HG02870 (cell line): ENCODE data around the gene NOA1.
"Not testable (repeated sequence)": the region's sequence is repeated elsewhere in the genome, so short reads cannot be mapped to it uniquely, and the experiment has no call there.

Experiments used
- ATAC-seq: cut with Tn5 transposase; IDR thresholded peaks from one replicate; pipeline ENCODE4 v1.9.1; 2021; ENCODE audit warnings: mild to moderate bottlenecking, moderate library complexity; ENCODE audit not compliant: unreplicated experiment

The NOA1 gene

DNA sequence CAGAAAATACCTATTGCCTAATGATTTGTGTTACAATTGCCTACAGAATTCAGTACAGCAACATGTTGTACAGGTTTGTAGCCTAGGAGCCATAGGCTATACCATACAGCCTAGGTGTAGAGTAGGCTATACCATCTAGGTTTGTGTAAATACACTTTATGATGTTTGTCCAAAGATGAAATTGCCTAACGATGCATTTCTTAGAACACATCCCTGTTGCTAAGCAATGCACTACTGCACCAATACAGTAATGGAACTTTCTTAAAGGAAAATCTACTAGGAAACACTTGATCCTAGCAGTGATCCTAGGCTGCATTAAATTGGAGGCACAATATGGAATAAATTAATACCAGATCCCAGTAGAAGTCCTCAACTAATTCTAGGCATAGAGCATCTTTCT lies 18.3 kb downstream of the NOA1 start:
- ATAC-seq: no peak

DNA sequence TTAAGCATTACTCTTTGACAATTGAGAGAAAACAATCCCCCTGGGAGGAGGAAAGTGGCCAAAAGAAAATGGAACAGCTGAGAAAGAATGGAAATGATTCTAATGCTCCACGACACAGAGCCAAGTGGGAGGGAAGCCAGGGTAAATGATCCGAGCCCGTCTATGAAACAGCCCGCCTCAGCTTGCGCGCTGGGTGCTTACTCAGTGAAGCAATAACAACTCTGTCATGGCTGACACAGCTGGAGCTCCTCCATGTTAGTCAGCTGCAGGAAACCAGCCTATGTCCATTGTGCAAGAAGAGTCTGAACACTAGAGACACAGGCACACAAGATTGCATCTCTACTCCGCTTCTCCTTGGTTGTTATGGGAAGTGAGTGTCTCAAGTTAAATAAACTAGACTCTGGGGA lies 19.3 kb downstream of the NOA1 start:
- ATAC-seq: no peak

DNA sequence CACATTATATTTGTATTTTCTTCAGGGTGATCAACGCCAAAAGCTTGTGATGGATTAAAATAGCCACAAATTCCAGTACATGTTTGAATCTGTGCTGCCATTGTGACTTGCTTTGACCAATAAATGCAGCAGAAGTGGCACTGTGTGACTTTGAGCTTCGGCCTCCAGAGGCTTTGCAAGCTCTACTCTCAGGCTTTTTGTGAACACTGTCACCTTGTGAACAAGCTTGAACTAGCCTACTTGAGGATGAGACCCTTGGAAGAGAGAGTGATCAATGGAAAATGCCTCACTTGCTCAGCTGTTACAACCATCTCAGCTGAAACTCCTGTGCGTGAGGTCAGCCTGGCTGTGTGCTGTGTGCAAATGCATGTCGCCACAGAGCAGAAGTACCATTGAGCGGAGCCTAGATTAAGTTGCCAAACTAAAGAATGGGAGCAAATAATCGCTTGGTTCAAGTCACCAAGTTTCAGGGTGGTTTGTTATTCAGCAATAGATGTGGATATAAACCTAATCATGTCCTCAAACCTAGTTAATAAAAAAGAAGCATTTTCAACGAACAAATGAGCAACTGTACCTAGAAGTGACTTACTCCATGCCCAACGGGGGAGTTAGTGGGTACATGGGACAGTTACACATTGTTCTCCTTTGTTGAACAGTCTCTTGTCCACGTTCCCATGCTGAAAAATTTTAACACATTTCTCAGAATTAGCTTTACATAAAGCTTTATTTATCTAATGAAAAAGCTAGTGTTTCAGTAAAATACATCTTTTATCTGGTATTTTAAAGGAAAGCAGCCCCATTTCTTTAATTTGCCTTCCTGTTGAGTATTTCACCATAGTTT lies 23.5 kb downstream of the NOA1 start:
- no peak for ATAC-seq

DNA sequence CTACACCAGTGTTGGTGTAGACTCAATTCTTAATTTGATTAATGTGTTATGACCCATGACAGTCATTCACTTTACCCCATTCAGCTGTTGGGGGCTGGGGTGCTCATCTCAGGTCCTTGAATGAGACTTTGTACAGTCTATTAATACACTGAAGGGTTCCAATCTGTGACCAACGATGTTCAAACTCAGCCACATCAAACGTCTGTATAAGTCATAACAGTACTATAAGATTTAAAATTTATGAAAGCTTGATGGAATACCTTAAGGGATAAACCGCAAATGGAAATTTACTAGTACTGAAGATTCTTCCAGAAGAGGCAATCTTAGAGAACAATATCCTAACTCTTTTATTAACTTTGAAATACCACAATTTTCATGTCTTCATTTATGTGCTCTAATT lies 36.0 kb downstream of the NOA1 start:
- no peak for ATAC-seq

DNA sequence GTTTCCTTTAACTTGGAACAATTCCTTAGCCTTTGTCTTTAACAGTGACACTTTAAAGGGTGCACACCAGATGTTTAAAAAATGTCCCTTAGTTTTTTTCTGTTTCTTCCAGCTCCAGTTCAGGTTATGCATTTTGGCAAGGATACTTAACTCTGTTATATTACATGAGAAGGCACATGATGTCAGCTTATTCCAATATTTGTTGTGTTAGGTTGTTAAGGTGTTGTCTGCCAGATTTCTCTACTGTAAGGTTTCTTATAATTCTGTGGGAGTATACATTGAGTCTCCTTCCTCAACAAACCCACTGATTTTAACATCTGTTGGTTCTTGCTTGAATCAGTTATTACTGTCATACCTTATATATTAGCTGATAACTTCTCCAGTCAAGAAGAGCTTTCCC lies 36.4 kb downstream of the NOA1 start:
- no peak for ATAC-seq

DNA sequence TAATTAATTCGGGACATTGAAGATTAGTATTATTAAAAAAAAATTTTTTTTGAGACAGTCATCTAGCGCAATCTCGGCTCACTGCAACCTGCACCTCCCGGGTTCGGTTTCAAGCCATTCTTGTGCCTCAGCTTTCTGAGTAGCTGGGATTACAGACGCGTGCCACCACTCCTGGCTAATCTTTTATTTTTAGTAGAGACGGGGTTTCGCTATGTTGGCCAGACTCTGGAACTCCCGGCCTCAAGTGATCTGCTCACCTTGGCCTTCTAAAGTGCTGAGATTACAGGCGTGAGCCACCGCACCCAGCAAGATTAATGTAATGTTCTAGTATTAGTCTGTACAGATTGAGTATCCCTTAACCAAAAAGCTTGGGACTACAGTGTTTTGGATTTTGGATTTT lies 37.0 kb downstream of the NOA1 start:
- no peak for ATAC-seq

DNA sequence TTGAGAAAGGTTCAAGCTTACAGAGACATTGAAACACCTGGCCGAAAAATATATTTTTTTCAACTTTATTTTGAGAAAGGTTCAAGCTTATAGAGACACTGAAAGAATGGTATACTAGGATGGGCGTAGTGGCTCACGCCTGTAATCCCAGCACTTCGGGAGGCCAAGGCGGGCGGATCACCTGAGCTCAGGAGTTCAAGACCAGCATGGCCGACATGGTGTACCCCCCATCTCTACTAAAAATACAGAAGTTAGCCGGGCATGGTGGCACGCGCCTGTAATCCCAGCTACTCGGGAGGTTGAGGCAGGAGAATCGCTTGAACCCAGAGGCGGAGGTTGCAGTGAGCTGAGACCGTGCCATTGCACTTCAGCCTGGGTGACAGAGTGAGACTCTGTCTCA lies 37.6 kb downstream of the NOA1 start:
- not testable (repeated sequence) for ATAC-seq

DNA sequence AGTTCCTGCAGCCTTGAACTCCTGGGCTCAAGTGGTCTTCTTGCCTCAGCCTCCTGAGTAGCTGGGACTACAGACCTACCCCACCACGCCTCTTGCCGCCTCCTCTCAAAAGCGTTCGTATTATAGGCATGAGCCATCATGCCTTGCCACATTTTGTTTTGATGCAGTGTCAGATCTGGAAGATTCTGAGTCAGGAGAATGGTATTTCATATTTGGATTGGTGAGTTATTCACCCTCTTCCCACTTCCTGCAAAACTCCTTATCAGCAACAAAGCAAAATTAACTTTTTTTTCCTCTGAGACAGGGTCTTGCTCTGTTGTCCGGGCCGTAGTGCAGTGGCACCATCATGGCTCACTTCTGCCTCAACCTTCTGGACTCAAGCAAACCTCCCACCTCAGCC lies 40.1 kb downstream of the NOA1 start:
- ATAC-seq: no peak

DNA sequence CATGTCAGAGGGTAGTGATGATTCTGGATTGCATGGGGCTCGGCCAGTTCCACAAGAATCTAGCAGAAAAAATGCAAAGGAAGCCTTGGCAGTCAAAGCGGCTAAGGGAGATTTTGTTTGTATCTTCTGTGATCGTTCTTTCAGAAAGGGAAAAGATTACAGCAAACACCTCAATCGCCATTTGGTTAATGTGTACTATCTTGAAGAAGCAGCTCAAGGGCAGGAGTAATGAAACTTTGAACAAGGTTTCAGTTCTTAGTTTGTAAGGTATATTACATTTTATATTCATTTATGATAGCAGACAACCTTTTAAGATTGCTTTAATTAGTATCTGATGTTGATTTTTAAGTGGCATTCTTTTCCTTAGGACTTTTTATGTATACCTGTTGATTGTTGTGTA lies 45.5 kb downstream of the NOA1 start:
- no peak for ATAC-seq

DNA sequence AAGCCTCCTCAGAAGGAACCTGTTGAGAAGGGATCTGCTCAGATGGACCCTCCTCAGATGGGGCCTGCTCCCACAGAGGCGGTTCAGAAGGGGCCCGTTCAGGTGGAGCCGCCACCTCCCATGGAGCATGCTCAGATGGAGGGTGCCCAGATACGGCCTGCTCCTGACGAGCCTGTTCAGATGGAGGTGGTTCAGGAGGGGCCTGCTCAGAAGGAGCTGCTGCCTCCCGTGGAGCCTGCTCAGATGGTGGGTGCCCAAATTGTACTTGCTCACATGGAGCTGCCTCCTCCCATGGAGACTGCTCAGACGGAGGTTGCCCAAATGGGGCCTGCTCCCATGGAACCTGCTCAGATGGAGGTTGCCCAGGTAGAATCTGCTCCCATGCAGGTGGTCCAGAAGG lies 46.8 kb downstream of the NOA1 start:
- no peak for ATAC-seq

DNA sequence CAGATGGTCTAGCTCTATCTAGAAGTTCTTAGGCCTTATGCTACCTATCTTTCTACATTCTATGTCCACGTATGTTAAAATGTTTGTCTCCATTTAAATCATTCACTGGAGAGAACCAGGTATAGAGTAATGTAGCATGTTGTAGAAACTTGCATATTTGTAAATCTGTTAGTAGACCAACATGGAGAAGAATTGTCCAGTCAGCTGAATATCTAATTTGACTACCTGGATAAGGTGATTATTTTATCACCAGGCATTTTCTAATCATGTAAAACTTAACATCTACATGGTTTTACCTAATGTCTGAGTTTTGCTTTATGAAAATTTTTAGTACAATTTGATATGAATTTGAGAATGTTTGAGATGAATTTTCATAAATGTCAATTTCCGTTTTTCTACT lies 50.2 kb downstream of the NOA1 start:
- no peak for ATAC-seq

DNA sequence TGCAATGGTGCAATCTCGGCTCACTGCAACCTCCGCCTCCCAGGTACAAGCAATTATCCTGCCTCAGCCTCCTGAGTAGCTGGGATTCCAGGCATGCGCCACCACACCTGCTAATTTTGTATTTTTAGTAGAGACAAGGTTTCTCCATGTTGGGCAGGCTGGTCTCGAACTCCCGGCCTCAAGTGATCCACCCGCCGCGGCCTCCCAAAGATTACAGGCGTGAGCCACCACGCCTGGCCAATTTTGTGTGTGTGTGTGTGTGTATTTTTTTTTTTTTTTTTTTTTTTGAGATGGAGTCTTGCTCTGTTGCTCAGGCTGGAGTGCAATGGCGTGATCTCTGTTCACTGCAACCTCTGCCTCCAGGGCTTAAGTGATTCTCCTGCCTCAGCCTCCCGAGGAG lies 62.4 kb downstream of the NOA1 start:
- not testable (repeated sequence) for ATAC-seq

DNA sequence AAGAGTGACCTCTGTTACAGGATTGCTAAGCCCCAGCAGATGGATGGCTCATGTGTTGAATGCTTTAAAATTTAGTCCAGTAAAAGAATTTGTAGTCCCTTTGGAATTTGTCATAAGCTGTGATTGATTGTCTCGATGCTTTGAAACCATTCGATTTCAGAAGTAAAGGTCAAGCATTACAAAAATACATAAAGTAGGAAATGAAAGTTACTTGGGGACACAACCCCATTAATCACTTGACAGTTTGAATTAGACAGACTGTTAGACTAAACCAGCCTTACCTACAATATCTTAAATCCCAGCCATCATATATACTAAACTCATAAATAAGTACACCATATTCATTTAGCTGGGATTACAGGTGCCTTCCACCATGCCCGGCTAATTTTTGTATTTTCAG lies 63.1 kb downstream of the NOA1 start:
- ATAC-seq: peak; percentile 41
